ENCODE measurements around the gene MDGA2.

The MDGA2 gene

GRCh38 chr14:47483449-47483848, 192.0 kb downstream of the MDGA2 start:
- no peak for DNase-seq

GRCh38 chr14:47471075-47471474, 204.3 kb downstream of the MDGA2 start:
- DNase-seq, result no peak

- DNase-seq, result no peak
Measured at GRCh38 chr14:47466916-47467315, 208.5 kb downstream of the MDGA2 start.

GRCh38 chr14:47454025-47454424, 221.4 kb downstream of the MDGA2 start:
- no peak for DNase-seq

GRCh38 chr14:47447076-47447475, 228.3 kb downstream of the MDGA2 start:
- DNase-seq, result no peak

- no peak for DNase-seq
Measured at GRCh38 chr14:47442211-47442610, 233.2 kb downstream of the MDGA2 start.

- DNase-seq, result no peak
Measured at GRCh38 chr14:47439953-47440352, 235.5 kb downstream of the MDGA2 start.

GRCh38 chr14:47438650-47439140, 236.7 kb downstream of the MDGA2 start:
- DNase-seq, result no peak

GRCh38 chr14:47435331-47435965, 240.0 kb downstream of the MDGA2 start:
- DNase-seq, result no peak

- no peak for DNase-seq
Measured at GRCh38 chr14:47427629-47428028, 247.8 kb downstream of the MDGA2 start.

- no peak for DNase-seq
Measured at GRCh38 chr14:47425302-47425701, 250.1 kb downstream of the MDGA2 start.

- no peak for DNase-seq
Measured at GRCh38 chr14:47422191-47422590, 253.2 kb downstream of the MDGA2 start.

- DNase-seq, result no peak
Measured at GRCh38 chr14:47411523-47411922, 263.9 kb downstream of the MDGA2 start.

GRCh38 chr14:47392326-47392725, 283.1 kb downstream of the MDGA2 start:
- no peak for DNase-seq

- no peak for DNase-seq
Measured at GRCh38 chr14:47390831-47391504, 284.4 kb downstream of the MDGA2 start.

- no peak for DNase-seq
Measured at GRCh38 chr14:47389535-47389934, 285.9 kb downstream of the MDGA2 start.

- DNase-seq, result no peak
Measured at GRCh38 chr14:47366006-47366405, 309.4 kb downstream of the MDGA2 start.

- DNase-seq, result no peak
Measured at GRCh38 chr14:47365233-47365632, 310.2 kb downstream of the MDGA2 start.

GRCh38 chr14:47353186-47353585, 322.2 kb downstream of the MDGA2 start:
- no peak for DNase-seq

- DNase-seq, result no peak
Measured at GRCh38 chr14:47346849-47347248, 328.6 kb downstream of the MDGA2 start.

GRCh38 chr14:47345016-47345415, 330.4 kb downstream of the MDGA2 start:
- no peak for DNase-seq

GRCh38 chr14:47332939-47333338, 342.5 kb downstream of the MDGA2 start:
- no peak for DNase-seq

GRCh38 chr14:47332106-47332505, 343.3 kb downstream of the MDGA2 start:
- no peak for DNase-seq

GRCh38 chr14:47328376-47328775, 347.0 kb downstream of the MDGA2 start:
- DNase-seq, result no peak

GRCh38 chr14:47327336-47327735, 348.1 kb downstream of the MDGA2 start:
- DNase-seq, result no peak
